Vagina (tissue), 2 donors: ENCODE data around the gene PTPRG.

Source experiments
- CTCF ChIP-seq, 3 experiments: fragments of 450-650 bp in 2 of 3; fragments of 200-600 bp in 1 of 3; sonication (generic) in 1 of 3; IDR thresholded peaks; one replicate each; pipeline ENCODE4 v1.5.1; 2017 to 2019; ENCODE audit warnings: antibody characterized with exemption in 3 of 3, mild to moderate bottlenecking in 2 of 3, moderate library complexity in 2 of 3
- POLR2A ChIP-seq, 2 donors: fragments of 450-650 bp; IDR thresholded peaks; one replicate each; pipeline ENCODE4 v1.6.1; 2017; ENCODE audit warnings: antibody characterized with exemption in 2 of 2, mild to moderate bottlenecking in 2 of 2, moderate library complexity in 2 of 2
- POLR2AphosphoS5 ChIP-seq, 2 donors: sonication (generic); formaldehyde crosslinking; IDR thresholded peaks; one replicate each; pipeline ENCODE4 v1.9.0; 2017; ENCODE audit warnings: antibody characterized with exemption in 2 of 2, mild to moderate bottlenecking in 2 of 2, low read depth in 1 of 2; ENCODE audit not compliant: insufficient read depth in 1 of 2

- no peak for TF ChIP-seq POLR2A (IDR thresholded peaks at IDR 0.05)
- TF ChIP-seq CTCF (IDR thresholded peaks at IDR 0.05), result no peak
- TF ChIP-seq POLR2AphosphoS5 (IDR thresholded peaks at IDR 0.05; ENCODE audit: insufficient read depth in 1 of 2, low read depth in 1 of 2), result no peak
Measured at GRCh38 chr3:62048577-62048976, 487.2 kb downstream of the PTPRG start.
